Measurements from ENCODE around the gene CALB2.

DNA sequence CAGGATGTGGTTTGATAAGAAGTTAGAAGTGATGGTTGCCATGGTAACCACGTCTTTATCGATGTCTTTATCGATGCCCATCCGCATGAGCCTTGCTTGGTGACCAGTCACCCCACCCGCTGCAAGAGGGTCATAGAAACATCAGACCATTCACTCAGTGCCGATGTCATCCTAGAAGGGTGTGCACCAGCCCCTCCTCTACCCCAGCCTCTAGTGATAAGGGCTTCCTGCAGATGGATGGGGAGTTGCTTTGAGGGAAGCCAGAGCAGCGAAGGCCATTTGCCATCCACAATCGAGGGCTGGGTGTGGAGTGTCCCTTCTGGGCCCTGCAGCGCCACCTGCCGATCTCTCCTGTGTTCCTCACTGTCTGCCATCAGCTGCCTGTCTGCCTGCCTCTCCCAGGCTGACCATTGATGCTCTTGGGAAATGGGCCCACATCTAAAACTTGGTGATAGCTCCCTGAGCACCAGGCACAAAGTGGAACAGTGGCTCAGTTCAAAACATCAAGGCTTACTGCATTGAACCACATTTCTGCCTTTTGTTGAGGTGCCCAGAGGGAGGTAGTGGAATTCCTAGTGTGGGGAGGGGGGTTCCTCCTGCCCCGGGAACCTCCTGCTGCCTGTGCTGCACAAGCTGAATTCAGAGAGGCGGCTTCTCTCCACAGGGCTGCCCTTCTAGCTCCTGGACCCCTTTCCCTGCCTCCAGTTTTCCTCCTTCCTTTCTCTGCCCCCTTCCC lies 8.9 kb downstream of the CALB2 start:
- TF ChIP-seq, protein P1, sequence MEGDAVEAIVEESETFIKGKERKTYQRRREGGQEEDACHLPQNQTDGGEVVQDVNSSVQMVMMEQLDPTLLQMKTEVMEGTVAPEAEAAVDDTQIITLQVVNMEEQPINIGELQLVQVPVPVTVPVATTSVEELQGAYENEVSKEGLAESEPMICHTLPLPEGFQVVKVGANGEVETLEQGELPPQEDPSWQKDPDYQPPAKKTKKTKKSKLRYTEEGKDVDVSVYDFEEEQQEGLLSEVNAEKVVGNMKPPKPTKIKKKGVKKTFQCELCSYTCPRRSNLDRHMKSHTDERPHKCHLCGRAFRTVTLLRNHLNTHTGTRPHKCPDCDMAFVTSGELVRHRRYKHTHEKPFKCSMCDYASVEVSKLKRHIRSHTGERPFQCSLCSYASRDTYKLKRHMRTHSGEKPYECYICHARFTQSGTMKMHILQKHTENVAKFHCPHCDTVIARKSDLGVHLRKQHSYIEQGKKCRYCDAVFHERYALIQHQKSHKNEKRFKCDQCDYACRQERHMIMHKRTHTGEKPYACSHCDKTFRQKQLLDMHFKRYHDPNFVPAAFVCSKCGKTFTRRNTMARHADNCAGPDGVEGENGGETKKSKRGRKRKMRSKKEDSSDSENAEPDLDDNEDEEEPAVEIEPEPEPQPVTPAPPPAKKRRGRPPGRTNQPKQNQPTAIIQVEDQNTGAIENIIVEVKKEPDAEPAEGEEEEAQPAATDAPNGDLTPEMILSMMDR (IDR thresholded peaks at IDR 0.05) = peak; percentile 27 to 49 (median 34)
- no peak for TF ChIP-seq POLR2A (IDR thresholded peaks at IDR 0.05)

Measured in right lobe of liver (tissue), 4 donors.